Measurements from ENCODE around the gene OMA1.
"Not testable (repeated sequence)": the region's sequence is repeated elsewhere in the genome, so short reads cannot be mapped to it uniquely, and the experiment has no call there.

Gene OMA1

DNA sequence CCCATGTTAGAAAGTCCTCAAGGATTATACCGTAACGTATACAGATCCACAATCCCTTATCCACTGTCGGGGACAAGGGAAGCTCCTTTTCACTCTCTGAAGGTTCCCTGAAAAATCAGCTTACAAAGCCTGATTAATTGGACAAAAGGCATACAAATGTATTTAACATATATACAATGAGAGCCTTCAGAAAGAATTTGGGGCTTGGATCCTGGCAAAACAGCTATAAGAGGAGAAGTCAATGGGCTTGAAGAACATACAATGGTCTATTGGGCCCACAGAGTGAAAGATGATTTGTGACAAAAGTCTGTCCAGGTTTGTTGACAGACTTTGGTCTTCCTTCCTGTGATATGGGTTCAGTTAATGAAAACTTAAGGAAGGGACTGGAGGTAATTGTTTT is 19.8 kb upstream of the OMA1 start:
- no peak overlapping the region for H3K27ac ChIP-seq
- TF ChIP-seq ZFX (IDR thresholded peaks at IDR 0.05) = no peak
- TF ChIP-seq, protein P1, sequence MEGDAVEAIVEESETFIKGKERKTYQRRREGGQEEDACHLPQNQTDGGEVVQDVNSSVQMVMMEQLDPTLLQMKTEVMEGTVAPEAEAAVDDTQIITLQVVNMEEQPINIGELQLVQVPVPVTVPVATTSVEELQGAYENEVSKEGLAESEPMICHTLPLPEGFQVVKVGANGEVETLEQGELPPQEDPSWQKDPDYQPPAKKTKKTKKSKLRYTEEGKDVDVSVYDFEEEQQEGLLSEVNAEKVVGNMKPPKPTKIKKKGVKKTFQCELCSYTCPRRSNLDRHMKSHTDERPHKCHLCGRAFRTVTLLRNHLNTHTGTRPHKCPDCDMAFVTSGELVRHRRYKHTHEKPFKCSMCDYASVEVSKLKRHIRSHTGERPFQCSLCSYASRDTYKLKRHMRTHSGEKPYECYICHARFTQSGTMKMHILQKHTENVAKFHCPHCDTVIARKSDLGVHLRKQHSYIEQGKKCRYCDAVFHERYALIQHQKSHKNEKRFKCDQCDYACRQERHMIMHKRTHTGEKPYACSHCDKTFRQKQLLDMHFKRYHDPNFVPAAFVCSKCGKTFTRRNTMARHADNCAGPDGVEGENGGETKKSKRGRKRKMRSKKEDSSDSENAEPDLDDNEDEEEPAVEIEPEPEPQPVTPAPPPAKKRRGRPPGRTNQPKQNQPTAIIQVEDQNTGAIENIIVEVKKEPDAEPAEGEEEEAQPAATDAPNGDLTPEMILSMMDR (conservative IDR thresholded peaks at IDR 0.05) = no peak

DNA sequence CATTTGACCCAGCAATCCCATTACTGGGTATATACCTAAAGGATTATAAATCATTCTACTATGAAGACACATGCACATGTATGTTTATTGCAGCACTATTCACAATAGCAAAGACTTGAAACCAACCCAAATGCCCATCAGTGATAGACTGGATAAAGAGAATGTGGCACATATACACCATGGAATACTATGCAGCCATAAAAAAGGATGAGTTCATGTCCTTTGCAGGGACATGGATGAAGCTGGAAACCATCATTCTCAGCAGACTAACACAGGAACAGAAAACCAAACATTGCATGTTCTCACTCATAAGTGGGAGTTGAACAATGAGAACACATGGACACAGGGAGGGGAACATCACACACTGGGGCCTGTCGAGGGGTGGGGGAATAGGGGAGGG is 17.2 kb upstream of the OMA1 start:
- not testable (repeated sequence) for H3K27ac ChIP-seq

DNA sequence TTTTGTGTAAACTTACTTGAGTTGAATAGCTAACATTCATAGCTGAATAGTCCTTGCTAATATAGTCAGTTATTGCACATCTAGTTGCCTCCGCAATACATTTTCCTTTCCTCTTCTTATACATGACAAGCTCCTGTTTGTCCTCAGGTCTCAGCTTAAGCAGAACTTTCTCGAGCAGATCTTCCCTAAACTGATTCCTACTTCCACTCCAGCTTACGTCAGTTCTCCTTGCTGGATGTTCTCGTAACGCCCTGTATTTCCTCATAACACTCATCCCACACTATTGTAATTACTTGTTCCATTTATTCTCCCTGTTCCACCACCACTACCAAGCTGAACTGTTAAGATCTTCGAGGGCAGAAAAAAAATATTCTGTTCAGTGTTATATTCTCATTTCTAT is 15.1 kb upstream of the OMA1 start:
- TF ChIP-seq ZFX (IDR thresholded peaks at IDR 0.05) = no peak
- TF ChIP-seq, protein P1 (conservative IDR thresholded peaks at IDR 0.05) = no peak
- no peak overlapping the region for H3K27ac ChIP-seq

DNA sequence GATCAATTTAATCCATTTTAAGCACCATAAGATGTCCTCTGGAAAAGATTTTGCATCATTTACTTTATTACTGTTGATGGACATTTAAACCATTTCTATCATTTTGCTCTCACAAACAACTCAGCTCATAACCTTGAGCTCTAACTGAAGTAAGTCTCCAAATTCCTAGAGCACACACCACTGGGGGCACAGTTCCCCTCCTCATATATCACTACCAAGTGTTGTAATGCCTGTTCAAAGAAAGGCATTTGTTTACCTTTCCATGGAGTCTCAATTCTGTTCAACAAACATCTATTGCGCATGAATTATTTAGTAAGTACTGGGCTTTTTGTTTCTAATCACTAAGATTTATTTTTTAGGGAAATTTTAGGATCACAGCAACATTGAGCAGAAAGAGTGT is 8.9 kb upstream of the OMA1 start:
- TF ChIP-seq, protein P1 (conservative IDR thresholded peaks at IDR 0.05) = no peak
- TF ChIP-seq ZFX (IDR thresholded peaks at IDR 0.05) = no peak
- no peak overlapping the region for H3K27ac ChIP-seq

DNA sequence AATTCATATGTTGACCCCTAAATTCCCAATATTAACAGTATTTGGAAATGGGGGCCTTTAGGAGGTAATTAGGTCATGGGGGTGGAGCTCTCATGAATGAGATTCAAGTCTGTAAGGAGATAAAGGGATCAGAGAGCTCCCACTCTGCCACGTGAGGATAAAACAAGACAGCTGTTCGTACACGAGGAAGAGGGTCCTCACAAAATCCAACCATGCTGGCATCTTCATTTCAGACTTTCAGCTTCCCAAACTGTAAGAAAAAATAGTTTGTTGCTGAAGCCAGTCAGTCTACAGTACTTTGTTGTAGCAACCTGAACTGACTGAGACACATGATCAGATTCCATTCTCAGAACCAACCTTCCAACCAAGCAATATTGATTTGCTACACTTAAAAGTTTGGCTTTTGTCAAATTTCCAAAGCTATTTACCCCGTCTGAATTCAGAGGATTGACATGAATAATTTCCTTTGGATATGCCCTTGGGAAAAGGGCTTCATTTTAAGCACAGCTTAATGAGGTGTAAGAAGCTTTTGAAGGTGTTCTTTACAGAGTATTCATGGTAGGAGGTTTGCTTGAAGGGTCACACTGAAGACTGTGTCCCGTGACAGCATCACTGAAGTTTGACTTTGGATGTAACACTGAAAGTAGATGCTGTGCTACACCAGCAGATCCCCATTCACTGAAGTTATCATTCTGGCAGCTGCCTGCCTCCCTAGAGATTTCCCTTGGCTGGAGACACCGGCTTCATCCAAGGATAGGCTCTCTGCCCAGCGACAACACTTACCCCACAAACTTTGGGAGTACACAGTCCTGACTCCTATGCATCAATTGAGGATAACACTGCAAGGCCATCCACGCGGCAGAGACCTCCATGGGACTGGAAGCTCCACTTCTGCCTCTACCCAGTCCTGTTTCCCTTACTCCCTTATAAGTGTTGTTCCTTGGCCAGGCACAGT is 4.9 kb upstream of the OMA1 start:
- no peak for TF ChIP-seq ZFX (IDR thresholded peaks at IDR 0.05)
- TF ChIP-seq, protein P1 (conservative IDR thresholded peaks at IDR 0.05) = no peak
- H3K27ac ChIP-seq = no peak overlapping the region

DNA sequence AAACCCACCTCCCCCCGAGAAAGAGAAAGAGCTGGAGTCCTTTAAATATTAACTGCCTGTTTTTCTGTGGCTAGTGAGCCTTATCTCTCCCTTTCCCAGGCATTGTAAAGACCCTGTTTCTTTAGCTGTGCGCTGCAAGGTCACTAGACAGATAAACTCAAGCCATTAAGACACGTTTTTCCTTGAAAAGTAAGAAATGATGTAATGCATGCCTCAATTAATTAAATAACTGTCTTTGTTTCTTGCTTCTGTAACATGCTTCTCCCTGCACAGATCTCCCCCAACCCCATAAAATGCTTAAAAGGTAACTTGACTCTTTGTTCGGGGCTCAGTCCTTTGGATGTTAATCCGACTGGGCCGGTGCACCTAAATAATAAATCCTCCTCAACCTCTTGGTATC is 2.8 kb upstream of the OMA1 start:
- H3K27ac ChIP-seq = not testable (repeated sequence)

DNA sequence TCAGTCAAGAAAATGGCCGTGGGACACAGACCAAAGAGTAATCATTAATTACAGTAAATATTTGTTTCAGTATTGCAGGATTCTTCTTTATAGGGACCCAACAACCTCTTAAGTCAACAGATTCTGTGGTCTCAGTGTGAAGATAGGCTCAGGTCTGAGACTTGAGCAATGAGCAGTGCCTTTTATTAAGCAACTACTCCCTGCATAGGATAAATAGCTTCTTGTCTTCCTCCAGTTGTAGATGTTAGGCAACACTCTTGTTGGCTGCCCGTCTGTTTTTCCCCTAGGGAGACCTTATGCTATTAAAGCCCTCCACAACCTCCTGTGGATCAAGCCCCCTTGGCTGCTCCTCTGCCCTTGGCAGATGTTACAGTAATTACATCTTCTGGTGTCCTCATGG is 1.8 kb upstream of the OMA1 start:
- TF ChIP-seq ZFX (IDR thresholded peaks at IDR 0.05) = no peak
- TF ChIP-seq, protein P1 (conservative IDR thresholded peaks at IDR 0.05) = no peak
- no peak overlapping the region for H3K27ac ChIP-seq

DNA sequence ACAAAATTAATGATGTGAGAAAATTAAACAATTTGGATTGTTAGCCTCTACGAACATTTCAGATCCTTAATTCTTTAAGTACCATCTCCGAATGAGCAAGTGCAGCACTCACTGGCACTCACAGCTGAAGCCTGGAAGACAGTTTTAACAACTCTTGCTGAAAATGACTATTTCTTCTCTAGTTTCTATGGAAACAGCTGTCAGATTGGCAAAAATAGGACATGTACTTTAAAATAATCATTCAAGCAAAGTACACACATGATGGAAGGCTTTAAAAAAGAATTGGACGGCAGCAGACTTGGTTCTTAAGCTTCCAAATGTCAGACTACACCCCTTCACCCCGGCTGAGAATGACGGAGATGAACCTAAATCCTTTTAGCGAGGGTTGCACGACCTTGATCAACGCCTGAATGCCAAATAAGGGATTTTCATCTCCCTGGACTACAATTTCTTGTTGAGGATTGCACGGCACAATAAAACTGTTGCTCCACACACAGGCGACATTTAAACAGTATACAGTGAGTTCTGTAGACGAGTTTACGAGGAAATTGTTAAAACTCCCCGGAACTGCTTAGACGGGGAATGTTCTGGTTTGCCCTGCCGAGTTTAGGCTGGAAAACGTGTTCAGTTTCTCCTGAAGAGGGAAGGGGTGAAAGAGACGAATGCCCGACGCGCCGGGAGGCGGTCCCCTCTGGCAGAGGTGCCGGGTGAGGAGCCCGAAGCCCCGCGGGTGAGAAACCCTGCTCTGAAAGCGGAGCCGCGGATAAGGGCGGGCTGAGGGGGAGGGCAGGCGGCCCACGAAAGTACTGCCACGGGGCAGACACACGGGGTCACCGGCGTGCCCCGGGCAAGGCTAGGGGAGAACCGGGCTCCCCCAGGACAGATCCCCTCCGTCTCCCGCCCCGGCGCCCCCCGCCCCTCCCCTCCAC is 671 bp downstream of the OMA1 start:
- no peak for TF ChIP-seq ZFX (IDR thresholded peaks at IDR 0.05)
- TF ChIP-seq, protein P1 (conservative IDR thresholded peaks at IDR 0.05) = no peak
- H3K27ac ChIP-seq = peak overlapping the region; percentile 94

Measured in C4-2B (cell line).